NCI-H2171 (cell line): ENCODE measurements around the gene CUL7.
"Not testable (repeated sequence)": the region's sequence is repeated elsewhere in the genome, so short reads cannot be mapped to it uniquely, and the experiment has no call there.

Experiments used
- DNase-seq: peaks from one replicate; lab custom pipeline; 2025; lab: John Stamatoyannopoulos, UW

CUL7 gene

DNA sequence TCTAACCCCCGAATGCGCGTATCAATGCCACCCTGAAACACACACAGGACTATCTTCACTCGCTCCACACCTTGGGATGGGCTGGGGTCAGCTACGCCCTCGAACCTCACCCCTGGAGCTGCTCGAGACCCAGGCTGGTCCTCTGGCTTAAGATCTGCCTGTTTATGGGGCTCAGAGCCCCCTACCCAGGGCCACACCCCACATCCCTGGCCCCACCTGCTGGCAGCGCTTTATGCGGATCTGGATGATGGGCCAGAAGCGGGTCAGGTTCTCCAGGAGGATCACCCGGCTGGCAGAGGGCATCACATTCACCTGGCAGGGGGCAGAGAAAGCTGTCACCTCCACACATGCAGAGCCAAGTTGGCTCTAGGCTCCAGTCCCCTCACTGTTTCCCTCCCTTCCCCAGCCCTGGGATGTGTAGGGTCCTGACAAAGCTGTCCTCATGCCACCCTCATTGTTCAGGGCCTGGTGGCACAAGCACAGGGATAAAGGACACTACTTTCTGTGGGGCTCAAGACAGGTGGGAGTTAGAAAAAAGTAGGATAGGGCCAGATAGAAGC is 8.2 kb downstream of the CUL7 start:
- no peak for DNase-seq

DNA sequence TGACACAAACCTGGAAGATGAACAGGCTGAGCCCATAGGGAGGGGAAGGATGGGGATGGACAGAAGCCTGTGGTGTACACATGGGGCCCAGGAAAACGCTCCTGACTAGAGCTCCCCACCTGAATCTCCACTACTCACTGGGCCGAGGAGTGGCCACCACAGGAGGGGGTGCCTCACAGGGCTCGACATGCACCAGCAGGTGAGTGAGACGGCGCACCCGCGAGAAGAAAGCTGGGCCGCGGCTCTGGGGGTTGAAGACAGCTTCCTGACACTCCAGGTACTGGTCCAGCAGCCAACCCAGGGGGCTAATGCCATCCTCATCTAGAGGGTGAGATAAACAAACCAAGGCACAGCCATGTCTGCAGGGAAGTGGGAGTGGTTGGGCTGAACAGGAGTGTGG is 10.3 kb downstream of the CUL7 start:
- DNase-seq, result no peak

DNA sequence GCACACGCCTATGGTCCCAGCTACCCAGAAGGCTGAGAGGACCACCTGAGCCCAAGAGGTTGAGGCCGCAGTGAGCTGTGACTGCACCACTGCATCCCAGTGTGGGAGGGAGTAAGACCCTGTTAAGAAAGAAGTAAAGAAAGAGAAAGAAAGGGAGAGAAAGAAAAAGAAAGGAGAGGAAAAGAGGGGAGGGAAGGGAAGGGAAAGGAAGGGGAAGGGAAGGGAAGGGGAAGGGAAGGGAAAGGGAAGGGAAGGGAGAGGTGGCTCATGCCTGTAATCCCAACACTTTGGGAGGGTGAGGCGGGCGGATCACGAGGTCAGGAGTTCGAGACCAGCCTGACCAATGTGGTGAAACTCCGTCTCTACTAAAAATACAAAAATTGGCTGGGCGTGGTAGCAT is 12.2 kb downstream of the CUL7 start:
- DNase-seq, result not testable (repeated sequence)

DNA sequence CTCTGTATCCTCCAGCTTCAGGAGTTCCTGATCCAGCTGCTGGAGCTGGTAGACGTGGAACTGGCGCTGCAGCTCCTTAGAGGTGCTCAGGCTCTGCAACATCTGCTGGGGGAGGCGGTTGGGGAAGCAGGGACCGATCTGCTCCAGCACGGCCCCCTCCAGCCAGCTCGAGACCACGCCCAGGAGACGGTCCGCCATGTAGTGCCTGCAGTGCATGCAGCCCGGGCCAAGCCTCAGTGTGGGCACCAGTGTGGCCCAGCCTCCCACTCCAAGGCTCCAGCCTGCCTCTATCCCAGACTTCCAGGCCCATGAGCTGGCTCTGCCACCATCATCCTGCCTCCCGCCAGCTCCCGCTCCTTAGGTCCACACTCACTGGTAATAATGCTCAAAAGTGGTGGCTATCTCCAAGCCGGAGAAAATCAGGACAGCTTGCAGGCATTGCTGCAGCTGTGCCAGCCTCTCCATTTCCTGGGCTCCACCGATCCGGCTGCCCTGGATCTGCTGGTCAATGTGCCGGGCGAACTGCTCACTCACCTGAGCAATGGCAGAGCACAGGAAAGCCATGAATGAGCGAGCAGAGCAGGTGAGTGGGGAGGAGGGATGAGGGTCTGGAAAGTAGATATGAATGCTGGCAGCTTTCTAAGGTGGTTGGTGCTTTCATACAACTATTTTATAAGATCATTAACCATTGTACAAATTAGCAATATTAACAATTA is 13.0 kb downstream of the CUL7 start:
- DNase-seq, result no peak

- DNase-seq, result no peak
Measured at GRCh38 chr6:43038727-43039126, 14.9 kb downstream of the CUL7 start.

DNA sequence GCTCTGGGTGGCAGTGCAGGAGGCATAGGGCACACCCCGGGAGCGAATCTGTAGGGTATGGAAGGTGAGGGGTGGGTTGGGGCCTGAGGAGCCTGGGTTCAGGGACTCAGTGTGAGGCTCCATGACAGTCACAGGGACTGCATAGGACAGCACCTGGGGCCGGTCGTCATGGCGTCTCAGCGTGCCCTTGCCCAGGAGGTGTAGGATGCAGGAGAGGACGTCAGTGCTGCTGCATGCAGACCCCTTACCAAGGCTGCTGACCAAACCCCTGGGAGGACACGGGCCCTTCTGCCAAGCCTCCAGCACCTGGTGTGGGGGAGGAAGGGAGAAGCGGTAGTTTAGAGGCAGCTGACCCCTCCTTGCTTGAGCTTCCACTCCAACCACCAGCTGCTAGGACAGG is 15.9 kb downstream of the CUL7 start:
- no peak for DNase-seq

DNA sequence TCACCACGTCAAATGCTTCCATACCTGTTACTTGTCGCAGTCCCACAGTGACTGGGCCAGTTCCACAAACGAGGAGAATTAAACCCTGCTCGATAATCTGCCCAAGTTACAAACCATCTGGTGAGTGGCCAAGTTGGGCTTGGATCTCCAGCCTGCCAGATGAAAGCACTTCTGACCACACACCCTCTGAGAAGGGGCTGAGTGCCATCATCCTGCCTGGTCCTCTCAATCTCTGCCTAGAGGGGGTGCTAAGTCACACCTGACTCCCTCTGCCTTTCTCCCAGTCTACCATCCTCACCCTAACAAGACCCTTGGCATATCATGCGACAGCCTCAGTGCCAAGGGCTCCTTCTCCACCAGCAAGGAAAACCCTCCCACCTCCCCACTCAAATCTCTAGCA is 16.5 kb downstream of the CUL7 start:
- DNase-seq, result no peak

GRCh38 chr6:43036712-43037111 is 16.9 kb downstream of the CUL7 start:
- no peak for DNase-seq

DNA sequence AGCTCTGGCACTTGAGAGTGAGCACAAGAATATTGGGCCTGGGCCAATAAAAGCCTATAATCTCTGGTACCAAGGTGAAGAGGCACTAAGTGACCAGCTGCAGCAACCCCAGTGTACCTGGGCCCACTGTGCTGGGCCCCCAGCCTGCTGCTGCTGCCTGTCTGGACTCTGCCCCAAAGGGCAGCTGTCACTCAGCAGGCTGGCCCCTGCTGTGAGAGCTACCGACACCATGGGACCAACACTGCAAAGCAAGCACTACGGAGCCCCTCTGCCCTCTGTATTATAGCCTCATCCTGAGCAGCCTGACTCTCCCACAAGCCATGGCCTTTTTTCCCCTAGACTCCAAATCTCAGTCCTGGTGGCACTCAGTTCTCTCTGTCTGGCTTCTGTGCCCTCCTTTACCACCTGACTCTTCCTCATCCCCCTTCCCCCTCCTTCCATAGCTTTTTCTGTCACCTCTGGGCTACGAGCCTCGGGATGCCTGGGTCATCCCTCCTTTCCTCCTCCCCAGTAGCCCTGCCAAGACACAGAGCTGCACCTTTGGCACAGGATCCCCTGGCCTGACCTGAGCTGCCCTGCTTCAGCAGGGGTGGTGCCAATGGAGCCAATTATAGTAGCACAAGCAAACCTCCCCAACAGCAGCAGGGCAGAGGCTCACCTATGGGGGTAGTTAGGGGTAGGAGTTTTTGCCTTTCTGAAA is 18.0 kb downstream of the CUL7 start:
- DNase-seq, result no peak

- no peak for DNase-seq
Measured at GRCh38 chr6:43034190-43034525, 19.5 kb downstream of the CUL7 start.

DNA sequence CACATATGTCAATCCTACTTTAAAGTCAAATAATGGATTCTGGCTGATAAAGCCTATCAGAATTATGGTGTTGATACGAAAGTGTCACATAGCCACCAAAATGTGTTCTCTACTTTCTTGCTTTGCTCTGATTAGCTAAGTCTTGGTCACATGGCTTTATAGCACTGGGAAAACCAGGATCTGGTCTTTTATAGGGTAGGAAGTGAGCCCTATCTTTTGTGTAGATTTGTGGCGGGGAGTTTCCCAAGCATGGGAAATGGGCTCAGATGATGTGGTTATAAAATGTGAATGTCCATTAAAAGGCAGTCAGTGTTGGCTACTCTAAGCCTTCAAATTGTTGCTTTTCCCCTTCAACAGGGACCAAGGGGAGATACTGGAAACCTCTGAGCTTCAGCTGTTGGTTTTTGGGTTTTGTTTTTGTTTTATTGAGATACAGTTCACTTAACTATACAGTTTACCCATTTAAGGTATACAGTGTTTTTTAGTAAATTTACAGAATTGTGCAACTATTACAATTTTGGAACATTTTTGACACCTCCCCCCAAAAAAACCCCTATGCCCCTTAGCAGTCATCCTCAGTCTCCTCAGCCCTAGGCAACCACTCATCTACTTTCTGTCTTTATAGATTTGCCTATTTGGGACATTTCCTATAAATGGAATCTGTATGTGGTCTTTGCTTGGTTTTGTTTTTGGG is 20.0 kb downstream of the CUL7 start:
- DNase-seq, result no peak

- DNase-seq, result no peak
Measured at GRCh38 chr6:43032326-43032725, 21.3 kb downstream of the CUL7 start.

DNA sequence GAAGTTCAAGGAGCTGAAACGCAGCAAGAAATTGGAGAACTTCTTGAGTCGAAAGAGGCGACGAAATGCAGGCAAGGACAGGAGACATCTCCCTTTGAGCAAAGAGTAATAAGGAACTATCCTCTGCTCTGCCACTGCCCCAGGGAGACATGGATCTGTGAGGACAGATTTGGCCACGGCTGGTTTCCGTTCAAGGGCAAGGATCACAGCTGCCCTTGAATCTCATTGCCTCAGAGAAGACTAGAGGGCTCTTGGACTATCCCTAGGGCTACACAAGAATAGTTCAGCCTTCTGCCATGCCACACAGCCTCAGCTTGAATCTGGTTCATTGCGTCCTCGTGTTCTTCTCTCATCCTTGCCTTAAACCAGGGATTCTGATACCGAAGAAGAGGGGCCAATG is 24.5 kb downstream of the CUL7 start:
- no peak for DNase-seq

DNA sequence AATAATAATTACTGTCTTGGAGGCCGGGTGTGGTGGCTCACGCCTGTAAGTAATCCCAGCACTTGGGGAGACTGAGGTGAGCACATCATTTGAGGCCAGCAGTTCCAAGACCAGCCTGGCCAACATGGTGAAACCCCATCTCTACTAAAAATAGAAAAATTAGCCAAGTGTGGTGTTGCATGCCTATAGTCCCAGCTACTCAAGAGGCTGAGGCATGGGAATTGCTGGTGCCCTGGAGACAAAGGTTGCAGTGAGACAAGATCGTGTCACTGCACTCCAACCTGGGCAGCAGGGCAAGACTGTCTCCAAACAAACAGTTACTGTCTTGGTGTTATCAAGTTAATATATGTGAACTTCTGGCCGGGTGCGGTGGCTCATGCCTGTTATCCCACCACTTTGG is 27.3 kb downstream of the CUL7 start:
- DNase-seq, result no peak

GRCh38 chr6:43024436-43024835 is 29.2 kb downstream of the CUL7 start:
- no peak for DNase-seq

DNA sequence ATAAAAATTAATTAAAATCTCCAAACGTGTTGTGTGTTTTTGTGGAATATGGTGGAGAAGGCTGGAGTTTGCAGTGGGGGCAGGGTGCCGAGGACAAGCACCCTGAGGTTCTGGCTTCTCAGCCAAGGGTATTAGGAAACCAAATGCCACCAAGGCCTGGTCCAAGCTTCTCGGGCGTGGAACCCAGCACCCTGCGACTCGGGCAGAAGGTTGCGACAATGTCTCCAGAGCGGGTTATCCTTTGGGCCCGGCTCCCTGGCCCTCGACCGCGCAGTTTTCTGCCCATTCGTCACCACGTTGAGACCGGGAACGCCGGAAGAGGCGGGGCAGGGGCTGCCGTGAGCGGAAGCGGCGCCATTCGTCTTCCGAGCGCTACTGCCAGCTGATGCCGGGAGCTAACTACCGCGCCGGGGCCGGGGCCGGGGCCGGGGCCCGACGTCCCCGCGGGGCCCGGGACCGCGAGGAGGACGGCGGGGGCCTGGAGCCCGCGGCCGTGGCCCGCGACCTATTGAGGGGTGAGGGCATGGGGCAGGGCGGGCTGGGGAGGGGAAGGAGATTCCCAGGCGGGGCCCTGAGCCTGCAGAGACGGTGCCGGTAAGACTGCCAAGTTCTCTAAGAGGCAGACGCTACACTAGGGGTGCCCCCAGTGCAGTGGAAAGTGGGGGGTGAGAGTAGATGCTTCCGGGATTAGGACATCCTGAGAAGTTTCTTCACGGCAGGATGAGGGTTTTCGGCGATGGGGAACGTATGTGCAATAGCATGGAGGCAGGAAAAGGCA is 32.2 kb downstream of the CUL7 start, which contains the start of gene RRP36:
Gene RRP36, plus strand, starts transcription at position 354 of the 778 bp plus-strand sequence. Its CDS starts 32 bp downstream, at position 386.
- DNase-seq, result peak; percentile 73

GRCh38 chr6:43020847-43021246 is 32.8 kb downstream of the CUL7 start:
- no peak for DNase-seq

GRCh38 chr6:43020052-43020705 is 33.5 kb downstream of the CUL7 start:
- no peak for DNase-seq

DNA sequence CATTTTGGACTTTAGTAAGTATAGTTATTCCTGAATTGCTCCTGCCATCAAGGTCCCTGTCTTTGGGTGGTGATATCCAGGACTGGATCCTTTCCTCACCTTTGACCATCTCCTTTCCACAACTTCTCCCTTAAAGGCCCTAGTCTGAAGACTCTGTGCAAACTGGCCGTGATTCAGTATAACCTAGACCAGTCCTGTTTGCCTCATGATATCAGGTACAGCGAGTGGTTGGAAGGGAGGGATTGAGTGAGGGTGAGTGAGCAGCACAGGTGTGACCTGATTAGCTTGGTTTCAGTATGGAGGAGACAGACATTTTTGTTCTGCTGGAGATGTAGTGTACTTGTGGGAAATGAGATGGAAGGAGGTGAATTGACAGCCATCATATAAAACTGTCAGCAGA is 34.5 kb downstream of the CUL7 start:
- no peak for DNase-seq

DNA sequence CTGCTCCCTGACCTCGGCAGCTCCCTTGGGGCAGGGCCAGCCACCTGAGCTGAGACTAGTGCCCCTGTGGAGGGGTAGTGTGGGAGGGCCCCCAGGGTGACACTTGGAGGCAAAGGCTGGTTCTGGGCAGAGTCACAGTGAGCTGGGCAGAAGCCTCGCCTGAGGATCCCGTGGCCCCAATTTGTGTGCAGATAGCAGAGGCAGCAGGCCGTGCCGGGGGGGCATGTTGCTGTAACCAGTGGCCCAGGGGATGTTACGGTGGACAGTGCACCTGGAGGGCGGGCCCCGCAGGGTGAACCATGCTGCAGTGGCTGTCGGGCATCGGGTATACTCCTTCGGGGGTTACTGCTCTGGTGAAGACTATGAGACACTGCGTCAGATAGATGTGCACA is 36.7 kb downstream of the CUL7 start:
- DNase-seq, result no peak

GRCh38 chr6:43016176-43016942 is 37.3 kb downstream of the CUL7 start:
- DNase-seq, result no peak
